Endothelial cell of umbilical vein (primary cell): Measurements from ENCODE around the gene TTC34. TPM values are rescaled to one million over a fixed set of nuclear protein-coding genes. Genes with fewer than 3 reads are reported as not detected.

Experiments
- BruUV-seq: library from RNA; stranded (reverse); fragments of 400-500 nt; replicated peaks from 2 replicates; lab custom pipeline; 2021; lab: Mats Ljungman, UMichigan
- CTCF ChIA-PET: fragments of 300-600, 350-600 bp; sonication (Branson Sonifier 250); formaldehyde crosslinking; loops from one replicate; lab custom pipeline; 2021; ENCODE audit warnings: antibody characterized with exemption, inconsistent platforms; lab: Charles Lee
- POLR2A ChIA-PET: fragments of 300-600, 350-600 bp; sonication (Branson Sonifier 250); formaldehyde crosslinking; loops from one replicate; lab custom pipeline; 2021; ENCODE audit warnings: antibody characterized with exemption, inconsistent platforms; lab: Charles Lee
- DNase-seq: peaks from one replicate; pipeline ENCODE4 v3.0.0-alpha.2; 2011; ENCODE audit warnings: low read depth, low spot score
- FAIRE-seq: peaks from 2 replicates; lab custom pipeline; 2011; peaks lifted over from hg19 to GRCh38; lab: Jason Lieb, UNC
- H2AFZ ChIP-seq: 2 replicates; pipeline ENCODE4 v1.6.0; 2012; ENCODE audit warnings: low read depth, low read length, control low read depth, inconsistent platforms
- H3K27ac ChIP-seq: 2 replicates; pipeline ENCODE4 v1.5.1; 2011; ENCODE audit warnings: low read depth, mild to moderate bottlenecking, control low read depth, low read length, moderate library complexity; ENCODE audit not compliant: insufficient read depth
- H3K27me3 ChIP-seq, 2 experiments: 2 replicates each; pipeline versions ENCODE4 v1.6.0 to v1.6.1; 2011; ENCODE audit warnings: low read length in 2 of 2, mixed read lengths in 1 of 2; ENCODE audit not compliant: control insufficient read depth in 2 of 2, insufficient read depth in 2 of 2
- H3K36me3 ChIP-seq, 2 experiments: 2 replicates in 1 of 2; 3 replicates in 1 of 2; pipeline ENCODE4 v1.5.1; 2011; ENCODE audit warnings: low read length in 2 of 2, mild to moderate bottlenecking in 1 of 2, moderate library complexity in 1 of 2; ENCODE audit not compliant: control insufficient read depth in 2 of 2, insufficient read depth in 2 of 2; ENCODE audit errors: extremely low read depth in 1 of 2
- H3K4me1 ChIP-seq: 3 replicates; pipeline ENCODE4 v1.5.1; 2011; ENCODE audit warnings: mild to moderate bottlenecking, low read length; ENCODE audit not compliant: control insufficient read depth, insufficient read depth; ENCODE audit errors: extremely low read depth
- H3K4me2 ChIP-seq: 2 replicates; pipeline ENCODE4 v1.6.1; 2011; ENCODE audit warnings: low read length, control low read depth, mixed read lengths; ENCODE audit not compliant: insufficient read depth
- H3K4me3 ChIP-seq, 3 experiments: fragments of 200-600 bp in 1 of 3; sonication (generic), shearing (Covaris generic) in 1 of 3; replicated peaks in 1 of 3; 2 replicates each; pipeline ENCODE4 v1.5.1; 2011 to 2016; ENCODE audit warnings: control low read depth in 3 of 3, low read length in 3 of 3, mild to moderate bottlenecking in 2 of 3, inconsistent platforms in 1 of 3, low read depth in 1 of 3, moderate library complexity in 1 of 3; ENCODE audit not compliant: insufficient read depth in 1 of 3
- H3K79me2 ChIP-seq: 2 replicates; pipeline ENCODE4 v1.6.0; 2012; ENCODE audit warnings: low read length, inconsistent platforms; ENCODE audit not compliant: control insufficient read depth, insufficient read depth
- H3K9ac ChIP-seq: replicated peaks from 2 replicates; pipeline ENCODE3; 2011; ENCODE audit warnings: low read length, control low read depth; ENCODE audit not compliant: insufficient read depth; ENCODE audit errors: extremely low read depth
- H3K9me1 ChIP-seq: replicated peaks from 3 replicates; pipeline ENCODE4 v1.6.0; 2011; ENCODE audit warnings: mild to moderate bottlenecking, low read length; ENCODE audit not compliant: control insufficient read depth, insufficient read depth; ENCODE audit errors: extremely low read depth
- H3K9me3 ChIP-seq: replicated peaks from 2 replicates; pipeline ENCODE4 v1.5.1; 2012; ENCODE audit warnings: low read length, inconsistent platforms; ENCODE audit not compliant: control insufficient read depth, insufficient read depth
- H4K20me1 ChIP-seq: replicated peaks from 2 replicates; pipeline ENCODE3; 2011; ENCODE audit warnings: mild to moderate bottlenecking, low read length; ENCODE audit not compliant: control insufficient read depth, insufficient read depth; ENCODE audit errors: extremely low read depth
- EZH2 ChIP-seq: IDR thresholded peaks from 2 replicates; pipeline ENCODE4 v1.6.1; 2012; ENCODE audit warnings: borderline replicate concordance, low read depth, mild to moderate bottlenecking, moderate library complexity, low read length, inconsistent platforms; ENCODE audit not compliant: severe bottlenecking
- FOS ChIP-seq: IDR thresholded peaks from 2 replicates; pipeline ENCODE4 v1.6.1; 2011; ENCODE audit warnings: mild to moderate bottlenecking, low read length, moderate library complexity, borderline replicate concordance; ENCODE audit not compliant: insufficient read depth
- GATA2 ChIP-seq: IDR thresholded peaks from 2 replicates; pipeline ENCODE4 v1.7.0; 2011; ENCODE audit warnings: low read depth, mild to moderate bottlenecking, moderate library complexity, mixed read lengths, low read length; ENCODE audit not compliant: insufficient read length, insufficient read depth
- JUN ChIP-seq: IDR thresholded peaks from 2 replicates; pipeline ENCODE4 v1.6.1; 2011; ENCODE audit warnings: borderline replicate concordance, low read depth; ENCODE audit not compliant: insufficient read length, insufficient read depth
- MYC ChIP-seq: IDR thresholded peaks from one replicate; pipeline ENCODE4 v1.6.1; 2011; ENCODE audit warnings: mild to moderate bottlenecking, low read depth, low read length
- POLR2A ChIP-seq: IDR thresholded peaks from 2 replicates; pipeline ENCODE4 v1.6.1; 2012; ENCODE audit warnings: low read depth, mild to moderate bottlenecking, control low read depth, low read length
- POLR2AphosphoS5 ChIP-seq: IDR thresholded peaks from 2 replicates; pipeline ENCODE4 v1.6.1; 2012; ENCODE audit warnings: low read depth, mild to moderate bottlenecking, control low read depth, low read length, moderate library complexity; ENCODE audit not compliant: insufficient read depth
- dilution Hi-C: fragments of 300-500 bp; cut with MboI; formaldehyde crosslinking; loops from one replicate; pipeline ENCODE4 v1.15.0; 2019; ENCODE audit warnings: low sequenced_read_pairs; ENCODE audit not compliant: extremely low pct_ligation_motif_present
- intact Hi-C: fragments of 100-400 bp; cut with micrococcal nuclease; formaldehyde crosslinking; loops from one replicate; pipeline ENCODE4 v1.10.0; 2022
- polyA plus RNA-seq, 4 experiments: library from polyadenylated mRNA; depleted of rRNA in 3 of 4; stranded (reverse) in 3 of 4; unstranded in 1 of 4; fragments of >200 nt; gene quantifications; 2 replicates each; pipeline versions ENCODE4 v1.2.1 to v1.2.3, GENCODE V29; 2011 to 2012; ENCODE audit warnings: missing spikeins in 1 of 4
- total RNA-seq: library from RNA; stranded (reverse); gene quantifications from 2 replicates; pipeline ENCODE4 v1.2.3, GENCODE V29; 2021
- TF ChIP-seq, protein P1 (sequence below): IDR thresholded peaks from 2 replicates; pipeline ENCODE4 v1.6.1; 2011; ENCODE audit not compliant: insufficient read depth, insufficient read length
- TF ChIP-seq, protein P2 (sequence below), 2 donors: IDR thresholded peaks; 1 replicate in 1 of 2; 2 replicates in 1 of 2; pipeline ENCODE4 v1.5.1; 2011; ENCODE audit warnings: low read length in 2 of 2, mild to moderate bottlenecking in 2 of 2, moderate library complexity in 2 of 2, control low read depth in 1 of 2, inconsistent platforms in 1 of 2, low read depth in 1 of 2; ENCODE audit not compliant: insufficient read depth in 1 of 2; ENCODE audit errors: extremely low read depth in 1 of 2

TTC34 gene
- total and polyA plus RNA-seq, 2 donors (not counting 3 experiments of a cell fraction or from before 2014, with no cell fraction given) = 0.08 to 0.77 TPM

DNA sequence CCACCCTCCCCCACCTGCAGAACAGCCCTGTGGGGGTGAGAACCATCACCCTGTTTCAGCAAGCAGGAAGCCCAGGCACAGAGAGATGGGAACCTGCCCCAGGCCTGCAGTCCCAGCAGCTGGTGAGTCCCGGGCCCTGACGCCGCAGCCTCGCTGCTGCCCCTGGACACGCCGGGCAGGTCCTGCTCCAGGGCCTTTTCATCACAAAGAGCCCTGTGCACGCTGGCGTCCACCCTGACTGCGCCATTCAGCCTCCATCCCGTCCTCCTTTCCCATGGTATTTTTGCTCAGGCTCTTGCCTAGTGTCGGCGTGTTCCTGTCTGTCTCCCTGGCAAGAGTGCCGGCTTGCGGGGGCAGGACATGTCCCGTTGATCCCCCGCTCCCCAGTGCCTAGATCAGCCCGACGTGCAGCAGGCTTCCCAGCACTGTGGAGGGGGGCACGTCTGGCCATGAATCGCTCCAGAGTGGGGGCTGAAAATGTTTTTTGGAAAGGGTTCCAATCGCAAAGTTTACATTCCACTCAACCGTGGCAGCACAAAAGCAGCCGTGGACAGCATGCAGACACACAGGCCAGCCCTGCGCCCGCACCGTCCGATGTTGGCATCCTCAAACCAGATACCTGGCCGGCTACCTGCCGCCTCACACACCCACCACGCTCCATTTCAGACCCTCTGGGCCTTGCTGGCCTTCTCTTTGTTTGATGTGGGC is 6.3 kb upstream of the TTC34 start:
- Histone ChIP-seq H3K9me1 (no peaks in the 10 kb centered on the region), H3K79me2 (no peaks in the 10 kb centered on the region), H3K9ac (no peak overlapping the region), H2AFZ (no peak overlapping the region), H4K20me1 (no peaks in the 10 kb centered on the region), H3K9me3 (no peaks in the 10 kb centered on the region), H3K4me2 (no peak overlapping the region), H3K4me1 (no peaks in the 10 kb centered on the region), H3K27me3 (no peaks in the 10 kb centered on the region), H3K27ac (no peak overlapping the region), H3K36me3 (no peaks in the 10 kb centered on the region), H3K4me3 (no peak overlapping the region)
- intact Hi-C loops (no loop called here), dilution Hi-C loops (no loop called here)
- no TSS peak for BruUV-seq
- FAIRE-seq (no peak), DNase-seq (no peak)
- TF ChIP-seq, protein P1, sequence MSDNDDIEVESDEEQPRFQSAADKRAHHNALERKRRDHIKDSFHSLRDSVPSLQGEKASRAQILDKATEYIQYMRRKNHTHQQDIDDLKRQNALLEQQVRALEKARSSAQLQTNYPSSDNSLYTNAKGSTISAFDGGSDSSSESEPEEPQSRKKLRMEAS = no peak
- TF ChIP-seq GATA2 (no peak), JUN (no peak), POLR2AphosphoS5 (no peak), EZH2 (no peak), FOS (no peak), POLR2A (no peak), MYC (no peak)
- TF ChIP-seq, protein P2, sequence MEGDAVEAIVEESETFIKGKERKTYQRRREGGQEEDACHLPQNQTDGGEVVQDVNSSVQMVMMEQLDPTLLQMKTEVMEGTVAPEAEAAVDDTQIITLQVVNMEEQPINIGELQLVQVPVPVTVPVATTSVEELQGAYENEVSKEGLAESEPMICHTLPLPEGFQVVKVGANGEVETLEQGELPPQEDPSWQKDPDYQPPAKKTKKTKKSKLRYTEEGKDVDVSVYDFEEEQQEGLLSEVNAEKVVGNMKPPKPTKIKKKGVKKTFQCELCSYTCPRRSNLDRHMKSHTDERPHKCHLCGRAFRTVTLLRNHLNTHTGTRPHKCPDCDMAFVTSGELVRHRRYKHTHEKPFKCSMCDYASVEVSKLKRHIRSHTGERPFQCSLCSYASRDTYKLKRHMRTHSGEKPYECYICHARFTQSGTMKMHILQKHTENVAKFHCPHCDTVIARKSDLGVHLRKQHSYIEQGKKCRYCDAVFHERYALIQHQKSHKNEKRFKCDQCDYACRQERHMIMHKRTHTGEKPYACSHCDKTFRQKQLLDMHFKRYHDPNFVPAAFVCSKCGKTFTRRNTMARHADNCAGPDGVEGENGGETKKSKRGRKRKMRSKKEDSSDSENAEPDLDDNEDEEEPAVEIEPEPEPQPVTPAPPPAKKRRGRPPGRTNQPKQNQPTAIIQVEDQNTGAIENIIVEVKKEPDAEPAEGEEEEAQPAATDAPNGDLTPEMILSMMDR (IDR thresholded peaks at IDR 0.05; ENCODE audit: extremely low read depth in 1 of 2, insufficient read depth in 1 of 2, low read depth in 1 of 2, low read length in 2 of 2) = no peak
- CTCF ChIA-PET = no interaction called here
- POLR2A ChIA-PET = no interaction called here
